Umbilical cord (tissue), 2 donors: ENCODE measurements around the gene NUDCD3. TPM values are rescaled to one million over a fixed set of nuclear protein-coding genes. Genes with fewer than 3 reads are reported as not detected.
"Not testable (repeated sequence)": the region's sequence is repeated elsewhere in the genome, so short reads cannot be mapped to it uniquely, and the experiment has no call there.

ENCODE experiments used
- DNase-seq: peaks from one replicate; pipeline ENCODE4 v3.0.0-alpha.2; 2015; ENCODE audit warnings: low spot score
- total RNA-seq: library from RNA; depleted of rRNA; stranded (reverse); fragments of >200 nt; gene quantifications from one replicate; pipeline ENCODE4 v1.2.3, GENCODE V29; 2014; ENCODE audit warnings: low replicate concordance; ENCODE audit not compliant: insufficient read depth

Gene NUDCD3
- total RNA-seq, 1 donor from 2014 or later: 51.8 TPM

DNA sequence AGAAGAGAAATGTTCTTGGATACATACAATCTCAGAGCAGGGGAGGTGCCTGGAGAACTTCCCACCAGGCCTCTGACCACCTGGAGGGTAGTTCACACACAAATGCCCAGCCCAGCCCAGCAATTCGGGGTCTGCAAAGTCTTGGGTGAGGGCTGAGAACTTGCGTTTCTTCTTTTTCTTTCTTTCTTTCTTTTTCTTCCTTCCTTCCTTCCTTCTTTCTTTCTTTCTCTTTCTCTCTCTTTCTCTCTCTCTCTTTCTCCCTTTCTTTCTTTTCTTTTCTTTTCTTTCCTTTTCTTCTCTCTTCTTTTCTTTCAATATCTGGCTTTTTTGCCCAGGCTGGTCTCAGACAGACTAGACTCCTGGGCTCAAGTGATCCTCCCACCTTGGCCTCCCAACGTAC is 28.3 kb upstream of the NUDCD3 start:
- DNase-seq: no peak

DNA sequence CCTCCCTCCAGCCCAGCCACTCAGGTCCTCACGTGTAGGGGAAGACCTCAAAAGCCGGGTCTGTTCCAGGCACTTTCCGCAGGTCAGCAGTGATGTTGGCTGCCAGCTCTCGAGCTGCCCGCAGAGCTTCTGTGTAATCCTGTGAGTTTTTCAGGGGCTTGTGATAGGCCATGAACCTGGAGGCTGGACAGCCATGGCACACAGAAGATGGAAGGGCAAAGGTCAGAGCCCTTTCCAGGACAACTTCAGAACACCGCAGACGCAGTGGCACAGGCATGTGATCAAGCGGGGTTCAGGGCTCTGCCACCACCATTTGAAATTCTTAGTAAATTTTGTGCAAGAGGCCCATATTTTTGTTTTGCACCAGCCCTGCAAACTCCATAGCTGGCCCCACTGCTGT is 26.7 kb upstream of the NUDCD3 start:
- DNase-seq: no peak

DNA sequence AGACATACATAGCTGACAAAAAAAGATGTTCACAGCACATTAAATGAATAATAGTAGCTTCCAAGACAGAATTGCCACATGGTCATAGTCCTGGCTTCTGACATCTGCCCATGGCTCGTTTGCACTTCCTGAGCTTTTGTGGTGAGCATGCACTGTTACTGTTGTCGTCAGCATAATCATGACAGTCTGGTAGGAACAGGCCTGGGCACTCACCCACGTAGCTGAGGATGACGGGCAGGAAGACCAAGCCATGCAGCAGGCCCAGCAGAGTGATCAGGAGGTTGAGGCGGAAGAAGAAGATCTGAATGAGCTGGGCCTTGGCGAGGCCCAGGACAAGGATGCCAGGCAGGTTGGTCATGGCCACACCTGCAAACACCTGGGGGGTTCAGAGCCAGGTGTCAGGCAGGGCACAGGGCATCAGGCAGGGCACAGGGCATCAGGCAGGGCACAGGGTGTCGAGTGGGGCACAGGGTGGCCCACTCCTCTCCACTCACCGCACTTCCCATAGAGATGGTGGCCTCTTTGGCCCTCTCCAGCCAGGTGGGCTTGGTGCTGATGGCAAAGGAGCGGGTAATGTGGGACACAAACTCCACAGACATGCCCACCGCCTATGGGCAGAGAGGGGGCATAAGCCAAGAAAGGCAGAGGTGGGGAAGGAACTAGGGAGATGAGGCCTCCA is 25.3 kb upstream of the NUDCD3 start:
- DNase-seq: peak; percentile 15

DNA sequence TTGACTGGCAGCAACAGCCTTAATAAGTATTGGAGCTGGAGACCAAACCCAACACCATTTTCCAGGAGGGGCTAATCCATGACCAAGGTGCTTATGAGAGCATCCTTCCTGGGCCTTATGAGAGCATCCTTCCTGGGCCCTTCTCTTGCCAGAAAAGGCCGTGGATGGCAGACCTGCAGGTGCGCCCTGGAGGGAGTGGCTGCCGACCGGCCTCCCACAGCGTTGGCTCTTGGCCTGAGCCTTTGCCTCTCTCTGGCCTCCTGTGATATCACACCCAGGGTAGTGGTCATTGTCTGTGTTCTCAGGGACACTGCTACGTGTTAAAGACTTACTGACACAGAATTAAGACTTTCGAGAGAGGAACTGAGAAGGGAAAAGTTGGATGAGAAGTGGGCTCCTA is 22.3 kb upstream of the NUDCD3 start:
- DNase-seq: no peak

DNA sequence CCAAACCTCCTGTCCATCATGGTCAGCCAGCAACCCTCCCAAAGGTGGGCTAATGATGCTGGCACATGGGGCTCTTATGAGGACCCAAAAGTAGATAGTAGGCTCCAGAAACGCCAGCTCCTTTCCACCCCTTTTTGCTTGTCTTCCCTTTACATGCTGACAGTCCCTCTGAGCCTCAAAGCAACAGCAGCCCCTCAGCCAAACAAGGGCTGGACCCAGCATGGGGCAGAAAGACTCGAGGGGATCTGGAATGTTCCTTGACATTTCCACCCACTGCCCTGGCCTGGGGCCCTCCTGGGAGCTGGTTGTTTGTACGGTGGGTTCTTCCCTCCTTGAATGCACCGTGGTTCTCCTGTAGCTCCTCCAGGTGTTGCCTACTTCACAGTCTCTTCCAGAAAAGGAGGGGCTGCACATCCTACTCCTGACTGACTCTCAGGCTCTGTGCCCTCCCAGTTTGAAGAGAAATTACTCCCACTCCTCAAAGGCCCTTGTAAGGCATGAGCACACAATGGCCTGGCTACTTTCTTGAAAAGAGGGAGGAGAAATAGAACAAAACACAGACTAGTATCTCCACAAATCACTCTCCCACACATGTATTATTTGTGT is 21.5 kb upstream of the NUDCD3 start:
- DNase-seq: no peak

DNA sequence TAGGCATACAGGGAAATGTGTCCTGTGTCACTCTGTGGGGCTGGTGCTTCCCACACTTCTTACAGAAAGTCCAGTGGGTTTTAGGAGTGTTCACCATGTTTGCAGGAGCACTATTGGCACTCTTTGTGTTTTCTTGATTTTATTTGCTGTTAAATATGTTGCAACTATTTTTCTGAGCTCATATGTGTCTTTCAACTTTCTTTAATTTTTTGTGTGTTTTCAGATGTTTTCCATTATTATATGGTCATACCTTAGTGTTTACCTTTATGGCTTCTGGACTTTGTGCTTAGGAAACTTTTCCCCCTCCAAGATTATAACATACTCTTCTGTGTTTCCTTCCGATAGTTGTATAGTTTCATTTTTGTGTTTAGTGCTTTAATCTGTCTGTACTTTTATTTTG is 20.8 kb upstream of the NUDCD3 start:
- DNase-seq: no peak

DNA sequence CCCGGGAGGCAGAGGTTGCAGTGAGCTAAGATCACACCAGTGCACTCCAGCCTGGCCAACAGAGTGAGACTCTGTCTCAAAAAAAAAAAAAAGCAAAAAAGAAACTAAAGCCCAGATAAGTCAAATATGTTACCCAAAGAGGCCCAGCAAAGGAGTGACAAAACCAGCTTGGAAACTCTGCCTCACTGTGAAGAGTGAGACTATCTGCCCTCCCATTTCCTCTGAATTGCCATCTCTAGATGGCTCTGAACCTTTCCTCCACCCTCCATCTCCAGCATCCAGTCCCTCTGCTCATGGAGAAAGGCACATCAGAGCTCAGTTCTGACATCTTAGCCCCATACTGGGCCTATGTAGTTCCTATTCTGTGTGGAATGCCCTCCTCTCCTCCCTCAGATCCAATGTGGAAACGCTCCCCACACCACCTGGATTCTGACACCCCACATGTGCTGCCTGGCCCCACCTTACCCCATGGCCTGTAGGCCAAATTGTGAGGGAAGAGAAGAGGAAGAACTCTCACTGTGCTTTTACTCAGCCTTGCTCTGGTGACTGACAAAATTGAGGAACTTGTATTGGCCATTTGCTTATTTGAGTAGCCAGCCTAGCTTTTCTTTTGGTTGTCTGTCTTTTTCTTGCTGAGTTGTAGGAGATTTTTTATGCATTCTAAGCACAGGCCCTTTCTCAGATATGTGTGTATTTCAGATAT is 18.0 kb upstream of the NUDCD3 start:
- no peak for DNase-seq

DNA sequence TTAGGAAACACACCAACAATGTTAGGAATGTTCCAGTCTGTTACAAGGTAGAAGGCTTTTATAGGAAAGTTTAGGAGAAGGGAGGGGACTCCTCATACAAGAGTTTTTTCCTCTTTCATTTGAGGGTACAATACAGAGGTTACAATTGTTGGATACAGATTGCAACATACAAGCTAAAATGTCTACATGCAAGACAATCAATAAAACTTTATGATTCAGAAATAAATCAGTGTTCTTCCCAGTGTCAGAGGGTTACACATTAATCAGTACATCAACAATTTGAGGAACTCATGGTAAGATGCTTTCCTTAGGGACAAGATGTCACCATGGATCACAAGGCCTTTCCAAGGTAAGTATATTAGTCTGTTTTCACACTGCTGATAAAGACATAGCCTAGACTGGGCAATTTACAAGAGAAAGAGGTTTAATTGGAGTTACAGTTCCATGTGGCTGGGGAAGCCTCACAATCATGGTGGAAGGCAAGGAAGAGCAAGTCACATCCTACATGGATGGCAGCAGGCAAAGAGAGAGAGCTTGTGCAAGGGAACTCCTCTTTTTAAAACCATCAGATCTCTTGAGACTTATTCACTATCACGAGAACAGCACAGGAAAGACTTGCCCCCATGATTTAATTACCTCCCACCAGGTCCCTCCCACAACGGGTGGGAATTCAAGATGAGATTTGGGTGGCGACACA is 16.3 kb upstream of the NUDCD3 start:
- not testable (repeated sequence) for DNase-seq

DNA sequence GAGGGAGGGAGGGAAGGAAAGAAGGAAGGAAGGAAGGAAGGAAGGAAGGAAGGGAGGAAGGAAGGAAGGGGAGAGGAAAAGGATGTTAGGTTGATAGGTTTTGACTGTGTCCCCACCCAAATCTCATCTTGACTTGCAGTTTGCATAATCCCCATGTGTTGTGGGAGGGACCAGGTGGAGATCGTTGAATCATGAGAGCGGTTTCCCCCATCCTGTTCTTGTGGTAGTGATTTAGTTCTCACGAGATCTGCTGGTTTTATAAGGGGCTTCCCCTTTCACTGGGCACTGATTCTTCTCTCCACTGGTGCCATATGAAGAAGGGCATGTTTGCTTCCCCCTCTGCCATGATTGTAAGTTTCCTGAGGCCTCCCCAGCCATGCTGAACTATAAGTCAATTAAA is 15.1 kb upstream of the NUDCD3 start:
- DNase-seq: no peak

DNA sequence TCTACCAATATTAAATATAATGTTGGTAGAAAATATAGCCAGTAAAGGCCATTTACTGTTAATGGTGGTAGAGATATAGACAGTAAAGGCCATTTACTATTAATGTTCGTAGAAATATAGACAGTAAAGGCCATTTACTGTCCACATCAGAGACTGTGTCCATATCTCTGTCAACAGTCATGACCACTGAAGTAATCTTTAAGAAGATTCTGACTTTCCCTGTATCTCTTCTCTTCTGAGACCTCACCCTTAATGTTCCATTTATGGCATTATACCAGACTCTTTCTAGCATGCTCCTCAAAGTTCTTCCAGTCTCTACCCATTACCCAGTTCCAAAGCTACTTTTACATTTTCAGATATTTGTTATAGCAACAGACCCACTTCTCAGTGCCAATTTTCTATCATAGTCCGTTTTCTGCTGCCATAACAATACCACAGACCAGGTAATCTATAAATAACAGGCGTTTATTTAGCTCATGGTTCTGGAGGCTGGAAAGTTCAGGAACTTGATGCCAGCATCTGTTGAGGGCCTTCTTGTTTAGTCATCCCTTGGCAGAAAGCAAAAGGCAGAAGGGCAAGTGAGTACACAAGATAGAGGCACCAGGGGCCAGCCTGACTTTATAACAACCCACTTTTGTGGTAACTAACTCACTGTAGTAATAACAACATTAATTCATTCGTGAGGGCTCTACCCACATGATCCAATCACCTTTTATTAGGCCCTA is 7.9 kb upstream of the NUDCD3 start:
- no peak for DNase-seq

DNA sequence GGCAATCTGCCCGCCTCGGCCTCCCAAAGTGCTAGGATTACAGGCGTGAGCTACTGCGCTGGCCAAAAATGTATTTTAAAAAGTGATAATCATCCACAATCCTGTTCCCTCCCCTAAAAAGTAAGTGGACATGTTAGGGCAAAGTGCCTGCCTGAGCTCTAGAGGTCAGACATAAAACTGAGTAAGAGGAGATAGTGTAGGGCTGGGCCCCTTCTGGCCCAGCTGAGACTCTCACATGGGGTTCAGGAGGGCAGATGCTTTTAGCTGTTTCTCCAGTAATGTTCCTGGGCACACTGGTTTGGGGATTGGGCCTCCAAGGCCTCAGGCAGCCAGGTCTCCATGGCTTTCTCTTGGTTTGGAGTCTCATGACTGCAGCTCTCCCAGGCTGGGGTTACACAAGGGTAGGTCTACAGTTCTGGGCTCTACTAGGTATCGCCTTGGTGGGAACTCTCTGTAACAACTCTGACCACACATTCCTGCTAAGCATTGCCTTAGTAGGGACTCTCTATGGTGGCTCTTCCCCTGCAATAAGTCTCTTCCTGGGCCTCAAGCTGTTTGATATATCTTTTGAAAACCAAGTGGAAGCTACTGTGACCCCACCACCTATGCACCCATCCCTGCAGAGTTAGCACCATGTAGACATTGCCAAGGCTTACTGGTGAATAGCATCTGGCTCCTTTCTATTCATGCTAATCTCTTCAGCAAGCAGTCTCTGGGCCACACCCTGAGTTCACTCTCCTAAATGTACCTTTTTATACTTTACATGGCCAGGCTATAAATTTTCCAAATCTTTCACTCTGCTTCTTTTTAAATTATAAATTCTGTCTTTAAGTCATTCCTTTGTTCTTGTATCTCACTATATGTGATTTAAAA is 6.9 kb upstream of the NUDCD3 start:
- DNase-seq: no peak

DNA sequence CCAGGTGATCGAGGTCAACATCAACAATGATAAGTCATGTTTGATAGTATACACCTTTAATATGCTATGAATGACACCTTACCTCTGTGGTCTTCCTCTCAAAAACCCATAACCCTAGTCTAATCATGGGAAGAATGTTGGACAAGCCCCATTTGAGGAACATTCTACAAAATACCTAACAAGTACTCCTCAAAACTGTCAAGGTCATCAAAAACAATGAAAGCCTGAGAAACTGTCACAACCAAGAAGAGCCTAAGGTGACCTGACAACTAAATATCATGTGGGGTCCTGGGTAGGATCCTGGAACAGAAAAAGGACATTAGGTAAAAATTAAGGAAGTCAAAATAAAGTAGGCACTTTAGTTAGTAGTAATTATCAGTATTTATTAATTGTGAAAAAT is 5.9 kb upstream of the NUDCD3 start:
- no peak for DNase-seq

DNA sequence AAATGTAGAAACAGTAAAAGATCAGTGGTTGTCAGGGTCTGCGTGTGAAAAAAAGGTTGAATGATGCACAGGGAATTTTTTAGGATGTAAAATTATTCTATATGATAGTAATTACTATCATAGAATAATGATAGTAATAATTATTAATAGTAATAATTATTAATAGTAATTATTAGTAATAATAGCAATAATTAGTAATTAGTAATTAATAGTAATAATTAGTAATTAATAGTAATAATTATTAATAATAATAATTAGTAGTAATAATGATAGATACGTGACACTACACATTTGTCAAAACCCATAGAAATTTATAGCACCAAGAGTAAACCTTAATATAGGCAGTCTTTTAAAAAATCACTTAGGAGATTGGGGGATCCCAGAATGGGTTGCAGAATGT is 4.5 kb upstream of the NUDCD3 start:
- no peak for DNase-seq

DNA sequence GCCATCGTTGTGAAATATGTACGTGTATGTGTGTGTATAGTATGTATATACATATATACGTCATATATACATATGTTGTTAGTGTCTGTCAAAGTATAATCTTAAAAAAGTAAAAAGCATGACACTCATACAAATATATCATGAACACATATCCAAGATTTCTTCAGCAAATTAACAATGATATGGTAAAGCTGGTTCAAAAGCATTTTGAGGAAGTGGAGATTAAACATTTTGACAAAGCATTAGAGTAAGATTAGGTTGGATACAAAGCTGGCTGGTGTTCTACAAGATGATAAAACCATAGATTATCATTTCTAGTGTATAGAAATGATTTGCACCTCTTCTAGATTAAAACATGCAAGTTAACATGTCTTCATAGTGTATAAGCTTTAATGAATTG is 771 bp upstream of the NUDCD3 start:
- DNase-seq: no peak

DNA sequence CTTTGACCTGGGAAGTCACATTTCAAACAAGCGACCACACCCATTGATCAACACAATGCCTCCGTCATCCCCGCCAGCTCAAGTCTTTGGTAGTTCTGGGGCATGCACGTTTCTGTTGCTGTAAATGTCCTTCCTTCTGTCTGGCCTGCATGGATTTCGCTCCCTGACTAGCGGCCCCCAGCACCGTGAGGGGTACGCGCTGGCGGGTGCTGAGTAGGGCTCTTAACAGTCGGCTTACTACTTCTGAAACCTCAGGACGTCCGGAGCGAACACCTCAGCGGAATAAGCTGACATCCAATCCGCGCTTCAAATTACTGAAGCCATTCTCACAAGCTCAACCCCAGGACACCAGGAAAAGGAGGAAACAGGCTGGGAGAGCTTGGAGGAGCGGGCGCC is 505 bp downstream of the NUDCD3 start:
- no peak for DNase-seq

DNA sequence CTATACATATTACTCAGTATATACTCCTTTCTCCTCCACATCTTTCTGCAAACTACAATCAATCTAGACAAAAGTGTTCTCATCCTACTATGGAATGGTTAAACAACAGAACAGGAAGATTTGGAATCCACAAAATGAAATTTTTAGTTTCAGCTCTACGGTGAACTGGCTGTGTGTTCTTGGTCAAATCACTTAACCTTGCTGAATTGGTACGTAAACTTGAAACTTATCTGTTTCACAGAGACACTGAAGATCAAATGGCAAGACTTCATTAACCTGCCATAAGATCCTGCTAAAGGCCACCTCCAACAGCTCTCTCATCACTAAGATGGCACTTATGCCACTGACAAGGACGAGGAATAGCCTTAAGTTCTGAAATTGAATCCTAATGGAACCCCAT is 1.5 kb downstream of the NUDCD3 start:
- no peak for DNase-seq

DNA sequence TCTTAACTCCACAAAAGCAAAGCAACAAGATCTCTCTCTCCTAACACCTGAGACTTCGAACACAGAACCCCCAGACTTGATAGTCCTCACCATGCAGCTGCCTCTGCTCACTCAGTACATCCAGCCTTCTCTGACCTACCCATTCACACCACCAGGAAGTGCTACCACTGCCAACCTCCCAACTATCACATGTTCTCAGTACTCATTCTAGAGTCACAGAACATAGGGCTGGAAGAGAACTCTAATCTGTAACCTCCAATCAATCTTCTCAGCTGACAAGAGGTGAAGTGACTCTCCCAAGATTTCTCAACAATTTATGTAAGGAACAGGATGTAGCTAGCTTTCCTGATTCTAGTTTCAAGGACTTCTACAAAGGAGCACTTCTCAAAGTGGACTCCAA is 3.8 kb downstream of the NUDCD3 start:
- no peak for DNase-seq

DNA sequence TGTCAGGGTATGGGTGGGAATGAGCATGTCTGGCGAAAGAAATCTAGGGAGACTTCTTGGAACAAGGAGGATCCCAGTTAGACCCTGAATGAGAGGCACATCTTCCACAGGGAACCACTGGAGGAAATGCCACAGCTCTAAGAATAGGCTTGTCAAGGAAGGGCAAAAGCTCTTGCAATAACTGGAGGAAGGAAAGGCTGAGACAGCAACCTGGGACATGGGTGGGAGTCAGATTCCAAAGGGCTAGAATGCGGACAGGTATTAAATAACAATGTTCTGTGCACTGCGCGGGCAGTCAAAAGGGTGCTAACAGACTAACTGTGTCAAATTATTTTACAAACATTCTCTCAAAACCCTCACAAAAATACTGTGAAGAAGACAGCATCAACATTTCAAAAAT is 4.5 kb downstream of the NUDCD3 start:
- DNase-seq: no peak

DNA sequence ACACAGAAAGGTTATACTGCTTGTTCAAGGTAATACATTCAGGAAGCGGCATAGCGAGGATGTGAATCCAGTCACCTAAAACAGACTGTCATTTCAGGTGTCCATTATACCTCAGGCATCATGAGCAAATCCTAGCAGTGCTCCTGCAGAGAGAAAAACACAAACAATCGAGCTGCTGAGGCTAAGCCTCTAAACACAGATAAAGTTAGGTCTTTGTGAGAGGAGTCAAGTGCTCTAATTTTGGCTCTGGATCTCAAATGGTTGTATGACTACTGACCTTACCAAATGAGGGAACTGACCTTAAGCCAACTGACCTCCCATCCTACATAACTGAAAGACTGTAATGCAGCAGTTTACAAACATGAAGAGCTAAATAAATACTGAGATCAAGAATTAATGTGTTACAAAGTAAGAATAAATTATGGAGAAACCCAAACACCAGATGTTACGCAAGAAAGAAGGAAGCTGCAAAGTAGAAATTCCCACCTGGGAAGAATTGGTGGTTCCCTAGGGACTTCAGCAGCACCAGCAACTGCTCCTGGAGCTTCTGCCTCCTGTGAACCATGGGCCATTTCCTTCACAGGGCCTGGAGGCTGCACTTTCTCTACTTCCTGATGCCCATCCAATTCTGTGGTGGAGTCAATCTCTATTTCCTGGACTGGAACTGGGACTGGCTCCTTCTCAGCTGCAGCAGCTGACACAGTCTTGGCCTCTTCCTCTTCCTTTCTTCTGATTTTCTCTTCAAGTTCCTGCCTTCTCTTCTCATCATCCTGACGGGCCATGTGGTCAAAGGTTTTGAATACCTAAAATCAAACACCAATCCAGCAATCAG is 5.8 kb downstream of the NUDCD3 start:
- no peak for DNase-seq
